Measurements from ENCODE around the gene CRYBG3.

GRCh38 chr3:97949743-97950142 lies 127.9 kb downstream of the CRYBG3 start:
- TF ChIP-seq EZH2 (IDR thresholded peaks at IDR 0.05) (no peak), POLR2AphosphoS5 (IDR thresholded peaks at IDR 0.05; ENCODE audit: borderline replicate concordance, low read depth, low read length) (no peak)
